ENCODE data around the gene LRRC4C. TPM values are rescaled to one million over a fixed set of nuclear protein-coding genes. Genes with fewer than 3 reads are reported as not detected.

Gene LRRC4C
- total and polyA plus RNA-seq, 2 experiments from 2014 or later: 0.35 to 1.1 TPM

- TF ChIP-seq CTCF (conservative IDR thresholded peaks at IDR 0.05; ENCODE audit: low read depth in 2 of 2) (no peak), ZNF331 (CRISPR knock-in tag; IDR thresholded peaks at IDR 0.05; ENCODE audit: low read depth) (no peak), ZNF114 (CRISPR knock-in tag; IDR thresholded peaks at IDR 0.05) (no peak), NANOG (IDR thresholded peaks at IDR 0.05; ENCODE audit: borderline replicate concordance) (no peak), STAT1 (IDR thresholded peaks at IDR 0.05; ENCODE audit: unreplicated experiment) (no peak), REST (IDR thresholded peaks at IDR 0.05; ENCODE audit: unreplicated experiment) (no peak), ETS1 (IDR thresholded peaks at IDR 0.05) (no peak), EZH2 (IDR thresholded peaks at IDR 0.05; ENCODE audit: low read depth, unreplicated experiment) (no peak)
Observed at GRCh38 chr11:40286137-40286536, 1173.3 kb downstream of the LRRC4C start (continued).

- DNase-seq (ENCODE audit: low spot score) (no peak), ATAC-seq (no peak)
- H4K20me1 ChIP-seq (replicated peaks; ENCODE audit: insufficient read depth): peaks cover 2% of the 10 kb centered on the region; the same call in 1 of the 2 replicates
- no peaks in the 10 kb centered on the region for H3K36me3 Mint-ChIP-seq (ENCODE audit: low read depth)
- no peaks in the 10 kb centered on the region for H3K79me2 ChIP-seq (replicated peaks; ENCODE audit: insufficient read depth)
- H3K4me1 Mint-ChIP-seq: peaks cover 26% of the 10 kb centered on the region
- H3K27me3 Mint-ChIP-seq (ENCODE audit: insufficient read depth, low read depth, poor library complexity): peaks cover 1% of the 10 kb centered on the region
- no peak overlapping the region for H3K4me3 Mint-ChIP-seq
- H3K9me2 ChIP-seq (ENCODE audit: insufficient read depth): no peaks in the 10 kb centered on the region
- TF ChIP-seq EZH2phosphoT487 (IDR thresholded peaks at IDR 0.05; ENCODE audit: unreplicated experiment): no peak
- no peak for TF ChIP-seq ZNF331 (CRISPR knock-in tag; IDR thresholded peaks at IDR 0.05; ENCODE audit: low read depth)
- no peak for TF ChIP-seq ETS1 (IDR thresholded peaks at IDR 0.05)
- no peak for TF ChIP-seq JUNB (IDR thresholded peaks at IDR 0.05; ENCODE audit: unreplicated experiment)
- H3K36me3 ChIP-seq (ENCODE audit: insufficient read depth): no peaks in the 10 kb centered on the region
- peaks cover 31% of the 10 kb centered on the region for H3K27me3 ChIP-seq (ENCODE audit: insufficient read depth)
- H3K27ac ChIP-seq (ENCODE audit: low read depth): no peak overlapping the region
- H3F3A ChIP-seq (replicated peaks; ENCODE audit: low read depth): no peaks in the 10 kb centered on the region
- peaks cover 27% of the 10 kb centered on the region for H3K4me1 ChIP-seq (ENCODE audit: insufficient read depth)
- H3K27ac Mint-ChIP-seq: no peak overlapping the region
- H3K4me3 ChIP-seq: no peak overlapping the region
- H3K9me3 Mint-ChIP-seq: no peaks in the 10 kb centered on the region
- no peak overlapping the region for H2AFZ ChIP-seq
- no peak overlapping the region for H3K4me2 ChIP-seq
Observed at GRCh38 chr11:40285558-40285957, 1173.9 kb downstream of the LRRC4C start.

All from GM23338 (cell line).